ENCODE data around the gene CIDEC. TPM values are rescaled to one million over a fixed set of nuclear protein-coding genes. Genes with fewer than 3 reads are reported as not detected.
A peak's percentile ranks its signal among the peaks of the same experiment; 100 is the strongest.

Gene CIDEC
- total and polyA plus RNA-seq, 2 of the 13 experiments (the other 11 are each of a cell fraction or from before 2014, with no cell fraction given), result 2.5 to 10.4 TPM

DNA sequence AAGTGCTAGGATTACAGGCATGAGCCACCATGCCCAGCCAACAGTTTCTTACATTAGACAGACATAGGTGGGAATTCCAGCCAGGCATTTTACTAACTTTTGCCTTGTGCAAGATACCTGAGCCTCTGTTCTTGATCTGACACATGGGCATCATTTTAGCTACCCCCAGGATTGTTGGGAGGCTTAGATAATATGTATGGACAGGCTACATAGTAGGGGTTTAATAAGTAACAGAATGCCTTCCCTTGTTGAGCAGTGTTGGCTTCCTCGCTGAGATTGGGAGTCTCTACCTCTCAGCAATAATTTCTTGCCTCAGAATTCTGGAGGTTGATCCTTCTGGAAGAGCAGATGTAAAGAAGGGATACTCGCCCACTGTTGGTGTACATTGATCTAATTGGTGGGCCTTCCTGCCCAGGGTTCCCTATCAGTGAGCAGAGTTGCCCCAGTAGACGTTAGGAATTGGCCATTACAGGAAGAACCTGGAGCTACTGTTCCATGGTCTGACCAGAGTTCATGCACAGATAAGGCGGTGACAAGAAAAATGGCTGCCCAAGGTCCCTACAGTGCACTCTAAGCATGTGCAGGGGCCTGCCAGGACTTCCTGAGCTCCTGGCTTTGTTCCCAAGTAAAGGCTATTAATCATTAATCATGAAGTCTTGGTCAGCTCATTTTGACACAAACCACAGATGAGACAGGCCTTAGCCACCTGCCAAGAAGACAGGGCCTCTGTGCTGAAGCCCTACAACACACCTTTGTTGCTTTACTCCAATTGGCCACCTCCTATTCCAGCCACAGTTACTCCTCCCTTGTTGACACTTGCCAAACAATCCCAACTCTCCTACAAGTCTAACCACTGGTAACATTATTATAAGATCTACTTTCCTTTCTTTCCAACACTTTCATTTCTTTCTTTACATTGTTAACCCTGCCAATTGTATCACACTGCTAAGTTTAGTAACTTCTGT is 17.6 kb upstream of the CIDEC start (continued):
- TF ChIP-seq, protein P1, sequence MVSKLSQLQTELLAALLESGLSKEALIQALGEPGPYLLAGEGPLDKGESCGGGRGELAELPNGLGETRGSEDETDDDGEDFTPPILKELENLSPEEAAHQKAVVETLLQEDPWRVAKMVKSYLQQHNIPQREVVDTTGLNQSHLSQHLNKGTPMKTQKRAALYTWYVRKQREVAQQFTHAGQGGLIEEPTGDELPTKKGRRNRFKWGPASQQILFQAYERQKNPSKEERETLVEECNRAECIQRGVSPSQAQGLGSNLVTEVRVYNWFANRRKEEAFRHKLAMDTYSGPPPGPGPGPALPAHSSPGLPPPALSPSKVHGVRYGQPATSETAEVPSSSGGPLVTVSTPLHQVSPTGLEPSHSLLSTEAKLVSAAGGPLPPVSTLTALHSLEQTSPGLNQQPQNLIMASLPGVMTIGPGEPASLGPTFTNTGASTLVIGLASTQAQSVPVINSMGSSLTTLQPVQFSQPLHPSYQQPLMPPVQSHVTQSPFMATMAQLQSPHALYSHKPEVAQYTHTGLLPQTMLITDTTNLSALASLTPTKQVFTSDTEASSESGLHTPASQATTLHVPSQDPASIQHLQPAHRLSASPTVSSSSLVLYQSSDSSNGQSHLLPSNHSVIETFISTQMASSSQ (IDR thresholded peaks at IDR 0.05; ENCODE audit: low read depth), result peak; percentile 97
- TF ChIP-seq, protein P1 (CRISPR knock-in tag; IDR thresholded peaks at IDR 0.05; ENCODE audit: borderline replicate concordance), result peak; percentile 98
- peak; percentile 13; the same call in 1 of the 2 replicates for TF ChIP-seq NR2F2 (IDR thresholded peaks at IDR 0.05; ENCODE audit: borderline replicate concordance, low read depth)
- 0 out of 2 replicates have a peak, but pooled peaks have one; percentile 24 for TF ChIP-seq NFYB (CRISPR knock-in tag; IDR thresholded peaks at IDR 0.05)
- peak; percentile 41 for TF ChIP-seq SOX5 (CRISPR knock-in tag; IDR thresholded peaks at IDR 0.05; ENCODE audit: borderline replicate concordance)
- TF ChIP-seq PHF8 (CRISPR knock-in tag; IDR thresholded peaks at IDR 0.05), result no peak
- TF ChIP-seq MTF1 (CRISPR knock-in tag; IDR thresholded peaks at IDR 0.05), result no peak
- TF ChIP-seq, protein P2, sequence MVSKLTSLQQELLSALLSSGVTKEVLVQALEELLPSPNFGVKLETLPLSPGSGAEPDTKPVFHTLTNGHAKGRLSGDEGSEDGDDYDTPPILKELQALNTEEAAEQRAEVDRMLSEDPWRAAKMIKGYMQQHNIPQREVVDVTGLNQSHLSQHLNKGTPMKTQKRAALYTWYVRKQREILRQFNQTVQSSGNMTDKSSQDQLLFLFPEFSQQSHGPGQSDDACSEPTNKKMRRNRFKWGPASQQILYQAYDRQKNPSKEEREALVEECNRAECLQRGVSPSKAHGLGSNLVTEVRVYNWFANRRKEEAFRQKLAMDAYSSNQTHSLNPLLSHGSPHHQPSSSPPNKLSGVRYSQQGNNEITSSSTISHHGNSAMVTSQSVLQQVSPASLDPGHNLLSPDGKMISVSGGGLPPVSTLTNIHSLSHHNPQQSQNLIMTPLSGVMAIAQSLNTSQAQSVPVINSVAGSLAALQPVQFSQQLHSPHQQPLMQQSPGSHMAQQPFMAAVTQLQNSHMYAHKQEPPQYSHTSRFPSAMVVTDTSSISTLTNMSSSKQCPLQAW (CRISPR knock-in tag; IDR thresholded peaks at IDR 0.05), result peak; percentile 95
- peak; percentile 91 for TF ChIP-seq FOXK2 (IDR thresholded peaks at IDR 0.05)
- peak; percentile 60; the same call in 1 of the 2 replicates for TF ChIP-seq ZNF782 (CRISPR knock-in tag; IDR thresholded peaks at IDR 0.05; ENCODE audit: borderline replicate concordance)
- no peak for TF ChIP-seq PLRG1 (conservative IDR thresholded peaks at IDR 0.05)
- peak; percentile 78 for TF ChIP-seq ELF1 (CRISPR knock-in tag; IDR thresholded peaks at IDR 0.05)
- peak; percentile 65; the same call in 1 of the 2 replicates for TF ChIP-seq ZNF556 (CRISPR knock-in tag; IDR thresholded peaks at IDR 0.05; ENCODE audit: borderline replicate concordance)
- peak; percentile 94 for TF ChIP-seq HMGXB3 (CRISPR knock-in tag; IDR thresholded peaks at IDR 0.05; ENCODE audit: borderline replicate concordance)
- no peak for TF ChIP-seq SALL2 (CRISPR knock-in tag; IDR thresholded peaks at IDR 0.05)
- TF ChIP-seq ZNF569 (CRISPR knock-in tag; IDR thresholded peaks at IDR 0.05; ENCODE audit: borderline replicate concordance), result no peak
- 0 out of 2 replicates have a peak, but pooled peaks have one; percentile 36 for TF ChIP-seq ZSCAN29 (CRISPR knock-in tag; conservative IDR thresholded peaks at IDR 0.05)
- TF ChIP-seq ZNF382 (CRISPR knock-in tag; IDR thresholded peaks at IDR 0.05; ENCODE audit: borderline replicate concordance), result no peak
- TF ChIP-seq SIN3A (IDR thresholded peaks at IDR 0.05; ENCODE audit: borderline replicate concordance, low read depth, low read length), result peak; percentile 57; the same call in 1 of the 2 replicates

Measured in HepG2 (cell line).